DOHH2 (cell line): Measurements from ENCODE around the gene CACNA2D4.

ENCODE experiments used
- H3F3A ChIP-seq: fragments of 200-600 bp; sonication (generic), shearing (Covaris generic); 2 replicates; pipeline ENCODE4 v1.6.0; 2016; ENCODE audit warnings: antibody characterized with exemption, mild to moderate bottlenecking; ENCODE audit not compliant: control insufficient read depth, insufficient read depth
- H3K27ac ChIP-seq: fragments of 200-600 bp; sonication (generic); 2 replicates; pipeline ENCODE4 v1.5.1; 2014; ENCODE audit warnings: low read depth, mild to moderate bottlenecking, low read length, moderate library complexity
- H3K27me3 ChIP-seq: fragments of 200-600 bp; sonication (generic); 2 replicates; pipeline ENCODE4 v1.6.1; 2014; ENCODE audit warnings: mild to moderate bottlenecking, low read length, mixed read lengths; ENCODE audit not compliant: control insufficient read depth
- H3K36me3 ChIP-seq: fragments of 200-600 bp; sonication (generic); 2 replicates; pipeline ENCODE4 v1.6.1; 2014; ENCODE audit warnings: mild to moderate bottlenecking, low read length, moderate library complexity, mixed read lengths; ENCODE audit not compliant: control insufficient read depth
- H3K4me1 ChIP-seq: fragments of 200-600 bp; sonication (generic); 2 replicates; pipeline ENCODE4 v1.6.1; 2014; ENCODE audit warnings: mild to moderate bottlenecking, low read length, mixed read lengths; ENCODE audit not compliant: control insufficient read depth
- H3K4me2 ChIP-seq: fragments of 200-600 bp; sonication (generic); 2 replicates; pipeline ENCODE4 v1.6.0; 2014; ENCODE audit warnings: mild to moderate bottlenecking, low read length, moderate library complexity
- H3K4me3 ChIP-seq: fragments of 200-600 bp; sonication (generic); 2 replicates; pipeline ENCODE4 v1.5.1; 2014; ENCODE audit warnings: mild to moderate bottlenecking, low read length, mixed read lengths
- H3K79me2 ChIP-seq: fragments of 200-600 bp; sonication (generic); 2 replicates; pipeline ENCODE4 v1.6.1; 2014; ENCODE audit warnings: mild to moderate bottlenecking, low read length, mixed read lengths; ENCODE audit not compliant: control insufficient read depth
- H3K9me2 ChIP-seq: fragments of 200-600 bp; sonication (generic); replicated peaks from 2 replicates; pipeline ENCODE4 v1.6.1; 2014; ENCODE audit warnings: mild to moderate bottlenecking, low read length, mixed read lengths; ENCODE audit not compliant: control insufficient read depth
- H3K9me3 ChIP-seq: fragments of 200-600 bp; sonication (generic); 2 replicates; pipeline ENCODE4 v1.6.1; 2014; ENCODE audit warnings: antibody characterized with exemption, low read length, mixed read lengths; ENCODE audit not compliant: control insufficient read depth, insufficient read depth
- H4K20me1 ChIP-seq: fragments of 200-600 bp; sonication (generic); 2 replicates; pipeline ENCODE4 v1.6.0; 2014; ENCODE audit warnings: low read depth, mild to moderate bottlenecking, antibody characterized with exemption, low read length, moderate library complexity; ENCODE audit not compliant: control insufficient read depth, insufficient read depth
- CTCF ChIP-seq: fragments of 200-600 bp; sonication (generic); IDR thresholded peaks from one replicate; pipeline ENCODE4 v1.5.1; 2014; ENCODE audit warnings: antibody characterized with exemption, mild to moderate bottlenecking, low read depth, low read length; ENCODE audit not compliant: poor library complexity, severe bottlenecking
- EZH2phosphoT487 ChIP-seq: fragments of 200-600 bp; sonication (generic); IDR thresholded peaks from 2 replicates; pipeline ENCODE4 v1.6.1; 2017; ENCODE audit warnings: borderline replicate concordance, mild to moderate bottlenecking, antibody characterized with exemption, low read length, moderate library complexity, mixed read lengths

CACNA2D4 gene

DNA sequence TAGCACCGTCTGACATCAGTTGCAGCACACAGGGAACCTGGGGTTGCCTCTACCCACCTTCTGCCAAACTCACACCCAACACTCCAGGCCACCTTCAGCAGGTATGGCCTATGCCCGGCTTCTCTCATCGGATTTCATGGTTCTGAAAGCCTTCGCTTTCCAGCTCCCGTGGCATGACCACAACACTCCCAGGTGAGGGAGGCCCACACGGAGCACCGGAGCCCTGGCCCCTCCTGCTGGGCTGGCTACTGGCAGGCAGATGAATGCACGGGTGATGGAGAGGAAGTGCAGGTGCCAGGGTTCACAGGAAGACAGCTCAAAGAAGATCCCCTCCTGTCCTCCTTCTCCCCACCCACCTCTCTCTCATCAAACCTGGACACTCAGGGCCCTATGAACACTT is 37.2 kb downstream of the CACNA2D4 start:
- Histone ChIP-seq H3K36me3 (no peaks in the 10 kb centered on the region), H3K4me3 (no peak overlapping the region), H4K20me1 (no peaks in the 10 kb centered on the region), H3F3A (no peaks in the 10 kb centered on the region), H3K4me2 (no peak overlapping the region), H3K9me2 (no peaks in the 10 kb centered on the region), H3K9me3 (no peaks in the 10 kb centered on the region), H3K27me3 (peaks cover 6% of the 10 kb centered on the region; the same call in 1 of the 2 replicates), H3K4me1 (no peaks in the 10 kb centered on the region), H3K27ac (no peak overlapping the region), H3K79me2 (no peaks in the 10 kb centered on the region)
- no peak for TF ChIP-seq CTCF
- no peak for TF ChIP-seq EZH2phosphoT487

- Histone ChIP-seq H3K27ac (no peak overlapping the region), H3K9me2 (no peaks in the 10 kb centered on the region), H3K79me2 (no peaks in the 10 kb centered on the region), H3F3A (no peaks in the 10 kb centered on the region), H3K4me2 (no peak overlapping the region), H3K36me3 (no peaks in the 10 kb centered on the region), H4K20me1 (no peaks in the 10 kb centered on the region), H3K4me3 (no peak overlapping the region), H3K9me3 (no peaks in the 10 kb centered on the region), H3K27me3 (peaks cover 7% of the 10 kb centered on the region; the same call in 1 of the 2 replicates), H3K4me1 (no peaks in the 10 kb centered on the region)
- TF ChIP-seq EZH2phosphoT487 (no peak), CTCF (no peak)
Measured at GRCh38 chr12:1880876-1881275, 37.6 kb downstream of the CACNA2D4 start.

GRCh38 chr12:1880153-1880845 is 38.2 kb downstream of the CACNA2D4 start:
- Histone ChIP-seq H3K9me3 (no peaks in the 10 kb centered on the region), H3K27me3 (peaks cover 13% of the 10 kb centered on the region; the same call in 1 of the 2 replicates), H3K4me3 (no peak overlapping the region), H3K9me2 (no peaks in the 10 kb centered on the region), H3F3A (no peaks in the 10 kb centered on the region), H3K36me3 (no peaks in the 10 kb centered on the region), H3K27ac (no peak overlapping the region), H3K4me1 (no peaks in the 10 kb centered on the region), H3K4me2 (no peak overlapping the region), H4K20me1 (no peaks in the 10 kb centered on the region), H3K79me2 (no peaks in the 10 kb centered on the region)
- TF ChIP-seq CTCF (no peak), EZH2phosphoT487 (no peak)
